HEK293 (cell line): Measurements from ENCODE around the gene APOBEC3B.

Experiments
- ZFP41 ChIP-seq: fragments of 450-650 bp; formaldehyde crosslinking; IDR thresholded peaks from 2 replicates; pipeline ENCODE4 v1.5.1; 2016; ENCODE audit warnings: missing biosample characterization, missing genetic modification characterization, borderline replicate concordance
- ZNF133 ChIP-seq: fragments of 450-650 bp; formaldehyde crosslinking; IDR thresholded peaks from 2 replicates; pipeline ENCODE4 v1.5.1; 2016; ENCODE audit warnings: missing biosample characterization, missing genetic modification characterization
- ZNF16 ChIP-seq: fragments of 450-650 bp; formaldehyde crosslinking; IDR thresholded peaks from 2 replicates; pipeline ENCODE4 v1.5.1; 2016; ENCODE audit warnings: low read depth, missing biosample characterization, missing genetic modification characterization
- ZNF214 ChIP-seq: fragments of 450-650 bp; formaldehyde crosslinking; IDR thresholded peaks from 2 replicates; pipeline ENCODE4 v1.5.1; 2017; ENCODE audit warnings: missing biosample characterization, mild to moderate bottlenecking, missing genetic modification characterization, borderline replicate concordance
- ZNF274 ChIP-seq, 2 experiments: fragments of 200-500 bp in 1 of 2; fragments of 450-650 bp in 1 of 2; sonication (Bioruptor generic) in 1 of 2; formaldehyde crosslinking in 1 of 2; IDR thresholded peaks; 2 replicates each; pipeline versions ENCODE4 v1.5.1 to v1.6.1; 2014 to 2016; ENCODE audit warnings: borderline replicate concordance in 1 of 2, inconsistent platforms in 1 of 2, low read length in 1 of 2, missing biosample characterization in 1 of 2, missing genetic modification characterization in 1 of 2
- ZNF311 ChIP-seq: fragments of 450-650 bp; formaldehyde crosslinking; IDR thresholded peaks from 2 replicates; pipeline ENCODE4 v1.5.1; 2017; ENCODE audit warnings: missing biosample characterization, missing genetic modification characterization, borderline replicate concordance
- ZNF354C ChIP-seq: fragments of 450-650 bp; formaldehyde crosslinking; IDR thresholded peaks from 2 replicates; pipeline ENCODE4 v1.5.1; 2016; ENCODE audit warnings: missing biosample characterization, missing genetic modification characterization, low read depth, borderline replicate concordance
- ZNF548 ChIP-seq: fragments of 450-650 bp; formaldehyde crosslinking; IDR thresholded peaks from 2 replicates; pipeline ENCODE4 v1.5.1; 2016; ENCODE audit warnings: missing biosample characterization, missing genetic modification characterization
- ZNF585B ChIP-seq: fragments of 450-650 bp; formaldehyde crosslinking; IDR thresholded peaks from 2 replicates; pipeline ENCODE4 v1.5.1; 2016; ENCODE audit warnings: missing biosample characterization, missing genetic modification characterization
- ZNF596 ChIP-seq: fragments of 450-650 bp; IDR thresholded peaks from 2 replicates; pipeline ENCODE4 v1.5.0; 2018; ENCODE audit warnings: missing biosample characterization, mild to moderate bottlenecking, missing genetic modification characterization, moderate library complexity
- ZNF776 ChIP-seq: fragments of 450-650 bp; formaldehyde crosslinking; IDR thresholded peaks from 2 replicates; pipeline ENCODE4 v1.5.0; 2017; ENCODE audit warnings: missing biosample characterization, missing genetic modification characterization, borderline replicate concordance
- TF ChIP-seq, protein P1 (sequence below): fragments of 450-650 bp; formaldehyde crosslinking; IDR thresholded peaks from 2 replicates; pipeline ENCODE4 v1.5.1; 2016; ENCODE audit warnings: missing biosample characterization, missing genetic modification characterization
- TF ChIP-seq, protein P2 (sequence below): fragments of 450-650 bp; formaldehyde crosslinking; IDR thresholded peaks from 2 replicates; pipeline ENCODE4 v1.5.1; 2016; ENCODE audit warnings: missing biosample characterization, missing genetic modification characterization
- TF ChIP-seq, protein P3 (sequence below): fragments of 450-650 bp; formaldehyde crosslinking; IDR thresholded peaks from 2 replicates; pipeline ENCODE4 v1.5.1; 2016; ENCODE audit warnings: missing biosample characterization, missing genetic modification characterization

DNA sequence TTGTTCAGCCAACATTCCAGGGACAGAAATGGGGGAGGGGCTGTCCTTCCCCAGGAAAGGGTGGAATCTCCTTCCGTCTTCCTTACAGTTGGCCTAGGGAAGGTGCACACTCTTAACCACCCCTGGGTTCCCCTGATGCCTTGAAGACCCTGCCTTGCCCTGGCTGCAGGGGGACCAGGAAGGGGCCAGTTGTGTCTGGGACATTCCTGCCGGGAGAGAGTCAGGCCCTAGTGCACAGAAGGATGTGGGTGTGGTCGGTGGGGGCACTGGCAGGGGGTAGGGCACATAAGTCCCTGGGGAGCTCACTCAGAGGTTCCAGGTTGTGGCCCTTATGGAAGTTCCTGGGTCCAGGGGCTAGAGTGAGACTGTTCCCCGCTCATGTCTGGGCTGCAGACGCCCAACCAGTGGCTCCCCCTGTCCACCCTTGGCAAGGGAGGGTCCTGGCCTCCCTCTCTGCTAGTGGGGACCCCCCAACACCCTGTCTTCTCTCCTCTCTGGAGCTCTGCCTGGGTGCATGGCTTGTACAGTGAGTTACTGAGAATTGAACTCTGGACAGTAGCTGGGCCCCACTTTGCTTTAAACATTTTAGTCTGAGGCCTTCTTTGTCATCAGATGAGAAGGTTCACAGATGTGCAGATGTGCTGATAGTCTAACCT is 26.8 kb upstream of the APOBEC3B start:
- TF ChIP-seq, protein P1, sequence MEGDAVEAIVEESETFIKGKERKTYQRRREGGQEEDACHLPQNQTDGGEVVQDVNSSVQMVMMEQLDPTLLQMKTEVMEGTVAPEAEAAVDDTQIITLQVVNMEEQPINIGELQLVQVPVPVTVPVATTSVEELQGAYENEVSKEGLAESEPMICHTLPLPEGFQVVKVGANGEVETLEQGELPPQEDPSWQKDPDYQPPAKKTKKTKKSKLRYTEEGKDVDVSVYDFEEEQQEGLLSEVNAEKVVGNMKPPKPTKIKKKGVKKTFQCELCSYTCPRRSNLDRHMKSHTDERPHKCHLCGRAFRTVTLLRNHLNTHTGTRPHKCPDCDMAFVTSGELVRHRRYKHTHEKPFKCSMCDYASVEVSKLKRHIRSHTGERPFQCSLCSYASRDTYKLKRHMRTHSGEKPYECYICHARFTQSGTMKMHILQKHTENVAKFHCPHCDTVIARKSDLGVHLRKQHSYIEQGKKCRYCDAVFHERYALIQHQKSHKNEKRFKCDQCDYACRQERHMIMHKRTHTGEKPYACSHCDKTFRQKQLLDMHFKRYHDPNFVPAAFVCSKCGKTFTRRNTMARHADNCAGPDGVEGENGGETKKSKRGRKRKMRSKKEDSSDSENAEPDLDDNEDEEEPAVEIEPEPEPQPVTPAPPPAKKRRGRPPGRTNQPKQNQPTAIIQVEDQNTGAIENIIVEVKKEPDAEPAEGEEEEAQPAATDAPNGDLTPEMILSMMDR (tag by site-specific recombination), result no peak
- TF ChIP-seq ZNF133 (tag by site-specific recombination) (no peak), ZNF214 (no peak), ZNF16 (tag by site-specific recombination) (no peak), ZNF548 (tag by site-specific recombination) (no peak), ZNF354C (tag by site-specific recombination) (no peak), ZNF311 (tag by site-specific recombination) (no peak), ZNF776 (tag by site-specific recombination) (no peak), ZNF596 (tag by site-specific recombination) (no peak), ZNF274 (IDR thresholded peaks at IDR 0.05; ENCODE audit: low read length) (no peak), ZNF274 (tag by site-specific recombination; IDR thresholded peaks at IDR 0.05; ENCODE audit: borderline replicate concordance) (no peak), ZNF585B (tag by site-specific recombination) (no peak), ZFP41 (tag by site-specific recombination) (no peak)
- TF ChIP-seq, protein P2, sequence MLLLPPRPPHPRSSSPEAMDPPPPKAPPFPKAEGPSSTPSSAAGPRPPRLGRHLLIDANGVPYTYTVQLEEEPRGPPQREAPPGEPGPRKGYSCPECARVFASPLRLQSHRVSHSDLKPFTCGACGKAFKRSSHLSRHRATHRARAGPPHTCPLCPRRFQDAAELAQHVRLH, result no peak
- TF ChIP-seq, protein P3, sequence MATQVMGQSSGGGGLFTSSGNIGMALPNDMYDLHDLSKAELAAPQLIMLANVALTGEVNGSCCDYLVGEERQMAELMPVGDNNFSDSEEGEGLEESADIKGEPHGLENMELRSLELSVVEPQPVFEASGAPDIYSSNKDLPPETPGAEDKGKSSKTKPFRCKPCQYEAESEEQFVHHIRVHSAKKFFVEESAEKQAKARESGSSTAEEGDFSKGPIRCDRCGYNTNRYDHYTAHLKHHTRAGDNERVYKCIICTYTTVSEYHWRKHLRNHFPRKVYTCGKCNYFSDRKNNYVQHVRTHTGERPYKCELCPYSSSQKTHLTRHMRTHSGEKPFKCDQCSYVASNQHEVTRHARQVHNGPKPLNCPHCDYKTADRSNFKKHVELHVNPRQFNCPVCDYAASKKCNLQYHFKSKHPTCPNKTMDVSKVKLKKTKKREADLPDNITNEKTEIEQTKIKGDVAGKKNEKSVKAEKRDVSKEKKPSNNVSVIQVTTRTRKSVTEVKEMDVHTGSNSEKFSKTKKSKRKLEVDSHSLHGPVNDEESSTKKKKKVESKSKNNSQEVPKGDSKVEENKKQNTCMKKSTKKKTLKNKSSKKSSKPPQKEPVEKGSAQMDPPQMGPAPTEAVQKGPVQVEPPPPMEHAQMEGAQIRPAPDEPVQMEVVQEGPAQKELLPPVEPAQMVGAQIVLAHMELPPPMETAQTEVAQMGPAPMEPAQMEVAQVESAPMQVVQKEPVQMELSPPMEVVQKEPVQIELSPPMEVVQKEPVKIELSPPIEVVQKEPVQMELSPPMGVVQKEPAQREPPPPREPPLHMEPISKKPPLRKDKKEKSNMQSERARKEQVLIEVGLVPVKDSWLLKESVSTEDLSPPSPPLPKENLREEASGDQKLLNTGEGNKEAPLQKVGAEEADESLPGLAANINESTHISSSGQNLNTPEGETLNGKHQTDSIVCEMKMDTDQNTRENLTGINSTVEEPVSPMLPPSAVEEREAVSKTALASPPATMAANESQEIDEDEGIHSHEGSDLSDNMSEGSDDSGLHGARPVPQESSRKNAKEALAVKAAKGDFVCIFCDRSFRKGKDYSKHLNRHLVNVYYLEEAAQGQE (tag by site-specific recombination), result no peak
